Measurements from ENCODE around the gene PROS1.
"Not testable (repeated sequence)": the region's sequence is repeated elsewhere in the genome, so short reads cannot be mapped to it uniquely, and the experiment has no call there.

GRCh38 chr3:93877427-93877826 lies 96.3 kb downstream of the PROS1 start:
- not testable (repeated sequence) for TF ChIP-seq CTCF, POLR2A (IDR thresholded peaks at IDR 0.05)
